Ovary (tissue), 3 donors: ENCODE measurements around the gene FLCN.

ENCODE experiments used
- EP300 ChIP-seq: sonication (generic); formaldehyde crosslinking; IDR thresholded peaks from one replicate; pipeline ENCODE4 v1.6.1; 2017; ENCODE audit warnings: antibody characterized with exemption
- TF ChIP-seq, protein P1 (sequence below), 3 donors: fragments of 450-650 bp in 2 of 3; fragments of 200-600 bp in 1 of 3; IDR thresholded peaks; one replicate each; pipeline versions ENCODE4 v1.5.1 to v1.8.0; 2016 to 2022; ENCODE audit warnings: antibody characterized with exemption in 3 of 3, mild to moderate bottlenecking in 1 of 3
- donor health status: DM: no; HTN: no; CAD: no.

- TF ChIP-seq, protein P1, sequence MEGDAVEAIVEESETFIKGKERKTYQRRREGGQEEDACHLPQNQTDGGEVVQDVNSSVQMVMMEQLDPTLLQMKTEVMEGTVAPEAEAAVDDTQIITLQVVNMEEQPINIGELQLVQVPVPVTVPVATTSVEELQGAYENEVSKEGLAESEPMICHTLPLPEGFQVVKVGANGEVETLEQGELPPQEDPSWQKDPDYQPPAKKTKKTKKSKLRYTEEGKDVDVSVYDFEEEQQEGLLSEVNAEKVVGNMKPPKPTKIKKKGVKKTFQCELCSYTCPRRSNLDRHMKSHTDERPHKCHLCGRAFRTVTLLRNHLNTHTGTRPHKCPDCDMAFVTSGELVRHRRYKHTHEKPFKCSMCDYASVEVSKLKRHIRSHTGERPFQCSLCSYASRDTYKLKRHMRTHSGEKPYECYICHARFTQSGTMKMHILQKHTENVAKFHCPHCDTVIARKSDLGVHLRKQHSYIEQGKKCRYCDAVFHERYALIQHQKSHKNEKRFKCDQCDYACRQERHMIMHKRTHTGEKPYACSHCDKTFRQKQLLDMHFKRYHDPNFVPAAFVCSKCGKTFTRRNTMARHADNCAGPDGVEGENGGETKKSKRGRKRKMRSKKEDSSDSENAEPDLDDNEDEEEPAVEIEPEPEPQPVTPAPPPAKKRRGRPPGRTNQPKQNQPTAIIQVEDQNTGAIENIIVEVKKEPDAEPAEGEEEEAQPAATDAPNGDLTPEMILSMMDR (IDR thresholded peaks at IDR 0.05): no peak
- no peak for TF ChIP-seq EP300
These were observed 67.6 kb downstream of the FLCN start for GRCh38 chr17:17169396-17169795.
